HepG2 (cell line): Measurements from ENCODE around the gene FRMD4B. TPM values are rescaled to one million over a fixed set of nuclear protein-coding genes. Genes with fewer than 3 reads are reported as not detected.

Source experiments
- ATAC-seq: fragments of 200-7000 bp; cut with Tn5 transposase; 3 replicates; pipeline ENCODE4 v1.9.1; 2020; ENCODE audit warnings: mild to moderate bottlenecking, moderate library complexity
- BruUV-seq: library from RNA; stranded (reverse); fragments of 400-500 nt; replicated peaks from 2 replicates; lab custom pipeline; 2021; lab: Mats Ljungman, UMichigan
- CTCF ChIA-PET: fragments of 300-600 bp; formaldehyde crosslinking; extraction: SDS; loops from one replicate; lab custom pipeline; 2021; ENCODE audit warnings: low total read pairs, inconsistent platforms, low intra/inter-chr PET ratio; lab: Yijun Ruan, JAX
- POLR2A ChIA-PET: fragments of 350-600 bp; sonication (Branson Sonifier 250); formaldehyde crosslinking; loops from one replicate; lab custom pipeline; 2020; ENCODE audit warnings: antibody characterized with exemption, inconsistent platforms; lab: Yijun Ruan, JAX
- DNase-seq: peaks from one replicate; pipeline ENCODE4 v3.0.0-alpha.2; 2015; ENCODE audit warnings: low spot score
- FAIRE-seq: peaks from 3 replicates; lab custom pipeline; 2011; peaks lifted over from hg19 to GRCh38; lab: Jason Lieb, UNC
- H2AFZ ChIP-seq: one replicate; pipeline ENCODE4 v1.6.1; 2011; ENCODE audit warnings: low read length, inconsistent platforms
- H3K27ac ChIP-seq: fragments of 300-600 bp; 3 replicates; pipeline ENCODE4 v1.8.0; 2011; ENCODE audit warnings: mixed run types, mild to moderate bottlenecking, mixed read lengths, low read length, inconsistent platforms; ENCODE audit not compliant: insufficient read depth; ENCODE audit errors: extremely low read length
- H3K27me3 ChIP-seq, 2 experiments: fragments of 200-600 bp in 1 of 2; 2 replicates in 1 of 2; 3 replicates in 1 of 2; pipeline versions ENCODE4 v1.6.0 to v1.8.0; 2011; ENCODE audit warnings: low read length in 2 of 2, mild to moderate bottlenecking in 2 of 2, moderate library complexity in 2 of 2, inconsistent platforms in 1 of 2; ENCODE audit not compliant: insufficient read depth in 2 of 2, control insufficient read depth in 1 of 2
- H3K36me3 ChIP-seq, 2 experiments: fragments of 200-600 bp in 1 of 2; replicated peaks in 1 of 2; 2 replicates in 1 of 2; 3 replicates in 1 of 2; pipeline versions ENCODE4 v1.5.1 to v1.8.0; 2011; ENCODE audit warnings: low read length in 2 of 2, inconsistent platforms in 1 of 2; ENCODE audit not compliant: insufficient read depth in 2 of 2, control insufficient read depth in 1 of 2
- H3K4me1 ChIP-seq: 2 replicates; pipeline ENCODE4 v1.5.1; 2012; ENCODE audit warnings: low read length, inconsistent platforms; ENCODE audit not compliant: insufficient read depth
- H3K4me2 ChIP-seq: 2 replicates; pipeline ENCODE4 v1.6.0; 2011; ENCODE audit warnings: low read depth, low read length, inconsistent platforms
- H3K4me3 ChIP-seq, 3 experiments: fragments of 200-600 bp in 1 of 3; sonication (generic), shearing (Covaris generic) in 1 of 3; replicated peaks in 1 of 3; 2 replicates each; pipeline ENCODE4 v1.5.1; 2011 to 2016; ENCODE audit warnings: low read length in 3 of 3, inconsistent platforms in 2 of 3, low read depth in 2 of 3, mild to moderate bottlenecking in 2 of 3, control low read depth in 1 of 3, mixed read lengths in 1 of 3; ENCODE audit not compliant: insufficient read depth in 1 of 3
- H3K79me2 ChIP-seq: one replicate; pipeline ENCODE4 v1.6.1; 2011; ENCODE audit warnings: low read length, inconsistent platforms; ENCODE audit not compliant: insufficient read depth
- H3K9ac ChIP-seq: 2 replicates; pipeline ENCODE4 v1.6.0; 2011; ENCODE audit warnings: mild to moderate bottlenecking, low read depth, low read length, inconsistent platforms; ENCODE audit not compliant: insufficient read depth
- H3K9me3 ChIP-seq: 2 replicates; pipeline ENCODE4 v1.5.1; 2012; ENCODE audit warnings: mild to moderate bottlenecking, low read length
- H4K20me1 ChIP-seq: 2 replicates; pipeline ENCODE4 v1.6.0; 2011; ENCODE audit warnings: inconsistent platforms, mild to moderate bottlenecking, low read length, moderate library complexity; ENCODE audit not compliant: insufficient read depth
- ASH2L ChIP-seq: fragments of 300-600, 200-600 bp; sonication (generic); IDR thresholded peaks from 2 replicates; pipeline ENCODE4 v1.7.0; 2017; ENCODE audit warnings: low read depth, mild to moderate bottlenecking, moderate library complexity, mixed read lengths, low read length; ENCODE audit not compliant: insufficient read length
- DNMT3B ChIP-seq: conservative IDR thresholded peaks from 2 replicates; pipeline ENCODE4 v1.6.1; 2016; ENCODE audit warnings: missing biosample characterization, control low read depth
- JUNB ChIP-seq: sonication (generic); formaldehyde crosslinking; IDR thresholded peaks from 2 replicates; pipeline ENCODE4 v1.8.0; 2022; ENCODE audit warnings: missing genetic modification reagents, mild to moderate bottlenecking, borderline replicate concordance
- NFKB2 ChIP-seq: sonication (generic); formaldehyde crosslinking; IDR thresholded peaks from 2 replicates; pipeline ENCODE4 v1.4.0; 2020; ENCODE audit warnings: missing genetic modification reagents, borderline replicate concordance
- WGBS: methylation state at CpG from one replicate; pipeline ENCODE4 v1.1.6; 2017; ENCODE audit warnings: low lambda C conversion rate; 5-methylcytosine and 5-hydroxymethylcytosine counted together
- in situ Hi-C: cut with HindIII; loops from 2 replicates; pipeline ENCODE4 v1.10.0; 2017; ENCODE audit warnings: low pct_unique_long_range_greater_than_20kb; ENCODE audit not compliant: extremely low pct_ligation_motif_present
- intact Hi-C: fragments of 100-400 bp; cut with micrococcal nuclease; formaldehyde crosslinking; loops from one replicate; pipeline ENCODE4 v1.10.0; 2022; ENCODE audit not compliant: unreplicated experiment
- polyA plus RNA-seq, 8 experiments: library from polyadenylated mRNA; depleted of rRNA in 3 of 8; stranded (reverse) in 7 of 8; unstranded in 1 of 8; fragments of >200 nt; fragmentation: Illumina TruSeq in 4 of 8; extraction: Trizol in 4 of 8; gene quantifications; 2 replicates each; pipeline versions ENCODE4 v1.2.1 to v1.2.3, GENCODE V29; 2011 to 2016; ENCODE audit warnings: low read depth in 4 of 8, missing spikeins in 1 of 8, mixed read lengths in 1 of 8; ENCODE audit not compliant: insufficient read depth in 1 of 8
- total RNA-seq, 5 experiments: library from RNA; depleted of rRNA; stranded (reverse); fragments of >200 nt; fragmentation: Illumina TruSeq; extraction: Trizol; gene quantifications; 2 replicates each; pipeline ENCODE4 v1.2.3, GENCODE V29; 2016; ENCODE audit warnings: low read depth in 1 of 5
- TF ChIP-seq, protein P1 (sequence below): sonication (generic); formaldehyde crosslinking; IDR thresholded peaks from 2 replicates; pipeline ENCODE4 v1.4.0; 2020; ENCODE audit warnings: missing genetic modification reagents, borderline replicate concordance
- TF ChIP-seq, protein P2 (sequence below): sonication (generic); formaldehyde crosslinking; IDR thresholded peaks from 2 replicates; pipeline ENCODE4 v1.4.0; 2020; ENCODE audit warnings: missing genetic modification reagents
- TF ChIP-seq, protein P3 (sequence below): sonication (generic); formaldehyde crosslinking; IDR thresholded peaks from 2 replicates; pipeline ENCODE4 v1.5.0; 2020; ENCODE audit warnings: missing genetic modification reagents
- TF ChIP-seq, protein P4 (sequence below): sonication (generic); formaldehyde crosslinking; IDR thresholded peaks from 2 replicates; pipeline ENCODE4 v1.5.1; 2020; ENCODE audit warnings: missing genetic modification reagents, mild to moderate bottlenecking, borderline replicate concordance
- TF ChIP-seq, protein P5 (sequence below): sonication (generic); formaldehyde crosslinking; IDR thresholded peaks from 2 replicates; pipeline ENCODE4 v1.4.0; 2020; ENCODE audit warnings: missing genetic modification reagents

FRMD4B gene
- total and polyA plus RNA-seq, 2 of the 13 experiments (the other 11 are each of a cell fraction or from before 2014, with no cell fraction given): 3.0 to 3.3 TPM

DNA sequence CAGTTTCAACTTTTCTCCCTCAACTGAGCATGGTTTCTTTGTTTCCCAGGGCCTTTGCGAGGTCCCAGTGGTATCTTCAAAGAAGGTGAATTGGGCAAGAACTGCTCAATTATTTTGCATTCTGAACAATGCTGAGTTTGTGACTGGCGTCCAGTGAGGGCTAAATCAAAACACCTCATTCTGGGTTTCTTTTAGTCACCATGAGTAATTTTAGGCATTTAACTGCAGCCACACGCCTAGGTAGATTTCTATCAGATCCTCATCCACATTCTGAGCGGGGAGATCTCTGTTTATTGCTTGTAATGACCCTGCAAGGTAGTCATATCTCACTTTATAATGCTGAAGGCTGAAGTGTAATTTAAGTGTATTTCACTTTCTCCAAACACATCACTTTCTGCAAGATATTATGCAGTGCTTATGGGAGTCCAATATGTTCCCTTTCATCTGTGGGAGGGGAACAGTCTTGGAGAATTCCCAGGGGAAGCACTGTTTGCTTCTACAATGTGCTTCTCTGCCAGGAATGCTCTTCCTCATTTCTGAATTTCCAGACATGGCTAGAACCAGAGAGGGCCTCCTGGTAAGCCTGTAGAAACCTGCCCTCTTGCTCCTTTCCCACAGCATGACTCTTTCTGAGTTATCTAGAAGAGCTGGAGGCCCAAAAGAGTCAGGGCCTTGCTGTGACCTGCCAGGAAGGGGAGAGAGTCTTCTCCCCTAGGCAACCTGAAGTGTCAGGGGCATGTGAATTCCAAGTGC lies 91.7 kb downstream of the FRMD4B start:
- H3K4me3 ChIP-seq: no peak overlapping the region
- no peak for DNase-seq
- H3K36me3 ChIP-seq: no peaks in the 10 kb centered on the region
- no peaks in the 10 kb centered on the region for H4K20me1 ChIP-seq
- FAIRE-seq: no peak
- no peaks in the 10 kb centered on the region for H3K4me1 ChIP-seq
- H3K4me2 ChIP-seq: no peak overlapping the region
- ChIA-PET CTCF (no interaction called here), POLR2A (no interaction called here)
- H2AFZ ChIP-seq: no peak overlapping the region
- BruUV-seq: no TSS peak
- WGBS: 8% methylated on average over 4 of the region's 4 CpGs
- ATAC-seq: no peak
- H3K79me2 ChIP-seq: no peaks in the 10 kb centered on the region
- H3K9me3 ChIP-seq: no peaks in the 10 kb centered on the region
- H3K9ac ChIP-seq: no peak overlapping the region
- in situ Hi-C loops (no loop called here), intact Hi-C loops (no loop called here)
- peaks cover 0 to 4% of the 10 kb centered on the region in 2 experiments; a peak in 2 of 5 replicates for H3K27me3 ChIP-seq
- TF ChIP-seq, protein P1, sequence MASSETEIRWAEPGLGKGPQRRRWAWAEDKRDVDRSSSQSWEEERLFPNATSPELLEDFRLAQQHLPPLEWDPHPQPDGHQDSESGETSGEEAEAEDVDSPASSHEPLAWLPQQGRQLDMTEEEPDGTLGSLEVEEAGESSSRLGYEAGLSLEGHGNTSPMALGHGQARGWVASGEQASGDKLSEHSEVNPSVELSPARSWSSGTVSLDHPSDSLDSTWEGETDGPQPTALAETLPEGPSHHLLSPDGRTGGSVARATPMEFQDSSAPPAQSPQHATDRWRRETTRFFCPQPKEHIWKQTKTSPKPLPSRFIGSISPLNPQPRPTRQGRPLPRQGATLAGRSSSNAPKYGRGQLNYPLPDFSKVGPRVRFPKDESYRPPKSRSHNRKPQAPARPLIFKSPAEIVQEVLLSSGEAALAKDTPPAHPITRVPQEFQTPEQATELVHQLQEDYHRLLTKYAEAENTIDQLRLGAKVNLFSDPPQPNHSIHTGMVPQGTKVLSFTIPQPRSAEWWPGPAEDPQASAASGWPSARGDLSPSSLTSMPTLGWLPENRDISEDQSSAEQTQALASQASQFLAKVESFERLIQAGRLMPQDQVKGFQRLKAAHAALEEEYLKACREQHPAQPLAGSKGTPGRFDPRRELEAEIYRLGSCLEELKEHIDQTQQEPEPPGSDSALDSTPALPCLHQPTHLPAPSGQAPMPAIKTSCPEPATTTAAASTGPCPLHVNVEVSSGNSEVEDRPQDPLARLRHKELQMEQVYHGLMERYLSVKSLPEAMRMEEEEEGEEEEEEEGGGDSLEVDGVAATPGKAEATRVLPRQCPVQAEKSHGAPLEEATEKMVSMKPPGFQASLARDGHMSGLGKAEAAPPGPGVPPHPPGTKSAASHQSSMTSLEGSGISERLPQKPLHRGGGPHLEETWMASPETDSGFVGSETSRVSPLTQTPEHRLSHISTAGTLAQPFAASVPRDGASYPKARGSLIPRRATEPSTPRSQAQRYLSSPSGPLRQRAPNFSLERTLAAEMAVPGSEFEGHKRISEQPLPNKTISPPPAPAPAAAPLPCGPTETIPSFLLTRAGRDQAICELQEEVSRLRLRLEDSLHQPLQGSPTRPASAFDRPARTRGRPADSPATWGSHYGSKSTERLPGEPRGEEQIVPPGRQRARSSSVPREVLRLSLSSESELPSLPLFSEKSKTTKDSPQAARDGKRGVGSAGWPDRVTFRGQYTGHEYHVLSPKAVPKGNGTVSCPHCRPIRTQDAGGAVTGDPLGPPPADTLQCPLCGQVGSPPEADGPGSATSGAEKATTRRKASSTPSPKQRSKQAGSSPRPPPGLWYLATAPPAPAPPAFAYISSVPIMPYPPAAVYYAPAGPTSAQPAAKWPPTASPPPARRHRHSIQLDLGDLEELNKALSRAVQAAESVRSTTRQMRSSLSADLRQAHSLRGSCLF (CRISPR knock-in tag): no peak
- no peak for TF ChIP-seq ASH2L
- TF ChIP-seq JUNB (CRISPR knock-in tag): no peak
- TF ChIP-seq, protein P2, sequence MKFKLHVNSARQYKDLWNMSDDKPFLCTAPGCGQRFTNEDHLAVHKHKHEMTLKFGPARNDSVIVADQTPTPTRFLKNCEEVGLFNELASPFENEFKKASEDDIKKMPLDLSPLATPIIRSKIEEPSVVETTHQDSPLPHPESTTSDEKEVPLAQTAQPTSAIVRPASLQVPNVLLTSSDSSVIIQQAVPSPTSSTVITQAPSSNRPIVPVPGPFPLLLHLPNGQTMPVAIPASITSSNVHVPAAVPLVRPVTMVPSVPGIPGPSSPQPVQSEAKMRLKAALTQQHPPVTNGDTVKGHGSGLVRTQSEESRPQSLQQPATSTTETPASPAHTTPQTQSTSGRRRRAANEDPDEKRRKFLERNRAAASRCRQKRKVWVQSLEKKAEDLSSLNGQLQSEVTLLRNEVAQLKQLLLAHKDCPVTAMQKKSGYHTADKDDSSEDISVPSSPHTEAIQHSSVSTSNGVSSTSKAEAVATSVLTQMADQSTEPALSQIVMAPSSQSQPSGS (CRISPR knock-in tag): no peak
- TF ChIP-seq NFKB2 (CRISPR knock-in tag): no peak
- TF ChIP-seq DNMT3B (CRISPR knock-in tag): no peak
- TF ChIP-seq, protein P3, sequence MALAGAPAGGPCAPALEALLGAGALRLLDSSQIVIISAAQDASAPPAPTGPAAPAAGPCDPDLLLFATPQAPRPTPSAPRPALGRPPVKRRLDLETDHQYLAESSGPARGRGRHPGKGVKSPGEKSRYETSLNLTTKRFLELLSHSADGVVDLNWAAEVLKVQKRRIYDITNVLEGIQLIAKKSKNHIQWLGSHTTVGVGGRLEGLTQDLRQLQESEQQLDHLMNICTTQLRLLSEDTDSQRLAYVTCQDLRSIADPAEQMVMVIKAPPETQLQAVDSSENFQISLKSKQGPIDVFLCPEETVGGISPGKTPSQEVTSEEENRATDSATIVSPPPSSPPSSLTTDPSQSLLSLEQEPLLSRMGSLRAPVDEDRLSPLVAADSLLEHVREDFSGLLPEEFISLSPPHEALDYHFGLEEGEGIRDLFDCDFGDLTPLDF (CRISPR knock-in tag): no peak
- TF ChIP-seq, protein P4, sequence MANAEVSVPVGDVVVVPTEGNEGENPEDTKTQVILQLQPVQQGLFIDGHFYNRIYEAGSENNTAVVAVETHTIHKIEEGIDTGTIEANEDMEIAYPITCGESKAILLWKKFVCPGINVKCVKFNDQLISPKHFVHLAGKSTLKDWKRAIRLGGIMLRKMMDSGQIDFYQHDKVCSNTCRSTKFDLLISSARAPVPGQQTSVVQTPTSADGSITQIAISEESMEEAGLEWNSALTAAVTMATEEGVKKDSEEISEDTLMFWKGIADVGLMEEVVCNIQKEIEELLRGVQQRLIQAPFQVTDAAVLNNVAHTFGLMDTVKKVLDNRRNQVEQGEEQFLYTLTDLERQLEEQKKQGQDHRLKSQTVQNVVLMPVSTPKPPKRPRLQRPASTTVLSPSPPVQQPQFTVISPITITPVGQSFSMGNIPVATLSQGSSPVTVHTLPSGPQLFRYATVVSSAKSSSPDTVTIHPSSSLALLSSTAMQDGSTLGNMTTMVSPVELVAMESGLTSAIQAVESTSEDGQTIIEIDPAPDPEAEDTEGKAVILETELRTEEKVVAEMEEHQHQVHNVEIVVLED: no peak
- TF ChIP-seq, protein P5, sequence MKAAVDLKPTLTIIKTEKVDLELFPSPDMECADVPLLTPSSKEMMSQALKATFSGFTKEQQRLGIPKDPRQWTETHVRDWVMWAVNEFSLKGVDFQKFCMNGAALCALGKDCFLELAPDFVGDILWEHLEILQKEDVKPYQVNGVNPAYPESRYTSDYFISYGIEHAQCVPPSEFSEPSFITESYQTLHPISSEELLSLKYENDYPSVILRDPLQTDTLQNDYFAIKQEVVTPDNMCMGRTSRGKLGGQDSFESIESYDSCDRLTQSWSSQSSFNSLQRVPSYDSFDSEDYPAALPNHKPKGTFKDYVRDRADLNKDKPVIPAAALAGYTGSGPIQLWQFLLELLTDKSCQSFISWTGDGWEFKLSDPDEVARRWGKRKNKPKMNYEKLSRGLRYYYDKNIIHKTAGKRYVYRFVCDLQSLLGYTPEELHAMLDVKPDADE (CRISPR knock-in tag): no peak
- H3K27ac ChIP-seq: no peak overlapping the region
